Natural killer cell (primary cell): ENCODE measurements around the gene XRCC5. TPM values are rescaled to one million over a fixed set of nuclear protein-coding genes. Genes with fewer than 3 reads are reported as not detected.
"Not testable (repeated sequence)": the region's sequence is repeated elsewhere in the genome, so short reads cannot be mapped to it uniquely, and the experiment has no call there.

Experiments
- ATAC-seq, 3 donors: fragments of 150-1000 bp in 2 of 3; fragments of 200-7000 bp in 1 of 3; cut with Tn5 transposase; 1 replicate in 1 of 3; 2 replicates in 2 of 3; pipeline ENCODE4 v1.10.0; 2021; ENCODE audit warnings: mild to moderate bottlenecking in 2 of 3, moderate library complexity in 2 of 3
- DNase-seq, 2 donors: peaks; one replicate each; pipeline versions ENCODE4 v3.0.0 to v3.0.0-alpha.2; 2013 to 2021; ENCODE audit warnings: mixed read lengths in 1 of 2
- H3K27ac ChIP-seq: one replicate; pipeline ENCODE4 v1.5.1; 2013; ENCODE audit warnings: mild to moderate bottlenecking, low read length
- H3K27me3 ChIP-seq: one replicate; pipeline ENCODE4 v1.6.1; 2013; ENCODE audit warnings: low read length; ENCODE audit not compliant: control insufficient read depth, insufficient read depth
- H3K36me3 ChIP-seq: one replicate; pipeline ENCODE4 v1.6.1; 2013; ENCODE audit warnings: low read length; ENCODE audit not compliant: control insufficient read depth, insufficient read depth
- H3K4me1 ChIP-seq: one replicate; pipeline ENCODE4 v1.6.1; 2013; ENCODE audit warnings: low read length; ENCODE audit not compliant: control insufficient read depth, insufficient read depth
- H3K4me3 ChIP-seq: one replicate; pipeline ENCODE4 v1.5.1; 2013; ENCODE audit warnings: low read length
- H3K9me3 ChIP-seq: one replicate; pipeline ENCODE4 v1.6.1; 2013; ENCODE audit warnings: low read length; ENCODE audit not compliant: control insufficient read depth, insufficient read depth
- H3K27ac Mint-ChIP-seq, 2 donors: one replicate each; pipeline ENCODE4 v1.8.0; 2022; ENCODE audit warnings: mild to moderate bottlenecking in 2 of 2, mixed read lengths in 2 of 2, moderate library complexity in 1 of 2
- H3K27me3 Mint-ChIP-seq, 2 donors: one replicate each; pipeline ENCODE4 v1.8.0; 2022; ENCODE audit warnings: low read depth in 2 of 2, mixed read lengths in 2 of 2
- H3K36me3 Mint-ChIP-seq: one replicate; pipeline ENCODE4 v1.8.0; 2022; ENCODE audit warnings: mixed read lengths
- H3K4me1 Mint-ChIP-seq, 2 donors: one replicate each; pipeline ENCODE4 v1.8.0; 2022; ENCODE audit warnings: mixed read lengths in 2 of 2
- H3K4me3 Mint-ChIP-seq: one replicate; pipeline ENCODE4 v1.8.0; 2022; ENCODE audit warnings: mild to moderate bottlenecking, moderate library complexity, mixed read lengths
- H3K9me3 Mint-ChIP-seq, 2 donors: one replicate each; pipeline ENCODE4 v1.8.0; 2022; ENCODE audit warnings: mixed read lengths in 2 of 2
- whole genome bisulfite sequencing: methylation state at CpG from one replicate; pipeline ENCODE4 v1.1.7; 2013; ENCODE audit warnings: missing lambda C conversion rate; ENCODE audit not compliant: insufficient coverage; 5-methylcytosine and 5-hydroxymethylcytosine counted together
- intact Hi-C: fragments of 100-400 bp; cut with micrococcal nuclease; formaldehyde crosslinking; loops from one replicate; pipeline ENCODE4 v1.14.2; 2022
- total RNA-seq, 4 donors: library from RNA; stranded (reverse); fragments of 120-200 nt in 1 of 4; gene quantifications; one replicate each; pipeline versions ENCODE4 v1.2.3 to v1.2.4, GENCODE V29; 2013 to 2022
- TF ChIP-seq, protein P1 (sequence below): fragments of 200-600 bp; IDR thresholded peaks from one replicate; pipeline ENCODE4 v1.8.0; 2022; ENCODE audit warnings: antibody characterized with exemption

Gene XRCC5
- total RNA-seq, 3 donors from 2014 or later (not counting 1 experiment from before 2014, with no cell fraction given) = 188 to 220 (median 201) TPM

DNA sequence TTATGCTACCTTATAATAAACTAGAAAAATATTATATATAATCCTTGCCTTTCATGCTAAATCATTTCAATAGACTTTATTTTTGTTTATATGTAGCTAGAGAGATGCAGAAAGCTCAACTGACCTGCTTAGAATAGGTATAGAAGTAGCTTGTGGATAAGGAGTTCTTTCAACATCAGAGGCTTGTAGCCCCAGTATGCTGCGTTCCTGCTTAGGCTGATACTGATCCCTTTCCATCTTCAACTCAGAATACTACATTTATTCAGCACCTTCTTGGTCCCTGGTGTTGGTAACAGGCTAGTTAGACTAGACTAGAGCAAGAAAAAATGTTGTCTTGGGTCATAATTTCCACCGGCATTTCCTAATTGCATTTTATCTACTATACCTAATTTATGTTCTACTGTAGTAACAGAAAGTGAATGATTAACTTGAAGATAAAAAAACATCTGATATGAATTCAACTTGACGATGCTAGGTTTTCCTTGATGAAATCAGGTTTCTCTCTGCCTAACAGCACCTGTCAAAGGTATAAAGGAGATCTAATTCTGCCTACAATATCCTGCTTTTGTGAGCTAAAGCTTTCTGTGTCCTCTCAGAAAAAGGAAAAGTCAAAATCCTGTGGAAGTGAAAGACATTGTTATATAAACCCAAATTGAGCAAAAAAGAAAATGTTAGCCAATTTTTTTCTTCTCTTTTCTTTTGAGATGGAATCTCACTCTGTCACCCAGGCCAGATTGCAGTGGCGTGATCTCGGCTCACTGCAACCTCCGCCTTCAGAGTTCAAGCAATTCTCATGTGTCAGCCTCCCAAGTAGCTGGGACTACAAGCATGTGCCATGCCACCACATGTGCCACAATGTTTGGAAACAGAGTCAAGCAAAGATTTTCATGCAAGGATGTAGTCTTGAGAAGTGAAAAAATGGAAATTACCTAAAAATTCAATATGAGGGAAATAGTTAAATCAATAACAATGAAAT, 33.4 kb upstream of the XRCC5 start:
- Mint-ChIP-seq H3K27me3 (no peaks in the 10 kb centered on the region), H3K27ac (no peak overlapping the region), H3K4me3 (no peak overlapping the region), H3K4me1 (peaks cover 14 to 31% of the 10 kb centered on the region in 2 donors), H3K36me3 (no peaks in the 10 kb centered on the region), H3K9me3 (no peaks in the 10 kb centered on the region)
- no peaks in the 10 kb centered on the region for H3K27me3 ChIP-seq
- WGBS = 95% methylated on average over 4 of the region's 6 CpGs
- H3K27ac ChIP-seq = no peak overlapping the region
- H3K9me3 ChIP-seq = no peaks in the 10 kb centered on the region
- no peak overlapping the region for H3K4me3 ChIP-seq
- ATAC-seq (no peak), DNase-seq (no peak)
- peaks cover 2% of the 10 kb centered on the region for H3K4me1 ChIP-seq
- H3K36me3 ChIP-seq = peaks cover 15% of the 10 kb centered on the region
- intact Hi-C loops = no loop called here
- TF ChIP-seq, protein P1, sequence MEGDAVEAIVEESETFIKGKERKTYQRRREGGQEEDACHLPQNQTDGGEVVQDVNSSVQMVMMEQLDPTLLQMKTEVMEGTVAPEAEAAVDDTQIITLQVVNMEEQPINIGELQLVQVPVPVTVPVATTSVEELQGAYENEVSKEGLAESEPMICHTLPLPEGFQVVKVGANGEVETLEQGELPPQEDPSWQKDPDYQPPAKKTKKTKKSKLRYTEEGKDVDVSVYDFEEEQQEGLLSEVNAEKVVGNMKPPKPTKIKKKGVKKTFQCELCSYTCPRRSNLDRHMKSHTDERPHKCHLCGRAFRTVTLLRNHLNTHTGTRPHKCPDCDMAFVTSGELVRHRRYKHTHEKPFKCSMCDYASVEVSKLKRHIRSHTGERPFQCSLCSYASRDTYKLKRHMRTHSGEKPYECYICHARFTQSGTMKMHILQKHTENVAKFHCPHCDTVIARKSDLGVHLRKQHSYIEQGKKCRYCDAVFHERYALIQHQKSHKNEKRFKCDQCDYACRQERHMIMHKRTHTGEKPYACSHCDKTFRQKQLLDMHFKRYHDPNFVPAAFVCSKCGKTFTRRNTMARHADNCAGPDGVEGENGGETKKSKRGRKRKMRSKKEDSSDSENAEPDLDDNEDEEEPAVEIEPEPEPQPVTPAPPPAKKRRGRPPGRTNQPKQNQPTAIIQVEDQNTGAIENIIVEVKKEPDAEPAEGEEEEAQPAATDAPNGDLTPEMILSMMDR = no peak

DNA sequence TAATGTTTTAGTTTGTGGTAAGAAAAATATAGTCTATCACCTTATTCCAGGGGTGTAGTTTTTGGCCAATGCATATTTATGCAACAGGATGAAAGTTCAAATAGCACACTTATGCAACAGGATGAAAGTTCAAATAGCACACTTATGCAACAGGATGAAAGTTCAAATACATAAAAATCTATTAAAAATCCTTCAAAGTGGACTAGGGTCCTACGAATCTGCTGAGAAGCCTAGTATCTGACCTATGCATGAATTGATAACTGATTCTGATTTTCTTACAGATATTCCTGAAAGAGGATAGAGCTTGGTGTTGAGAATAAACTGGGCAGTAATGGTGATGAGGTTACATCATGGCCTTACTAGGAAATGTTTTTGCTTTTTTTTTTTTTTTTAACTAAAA, 30.4 kb upstream of the XRCC5 start:
- H3K27me3 Mint-ChIP-seq = no peaks in the 10 kb centered on the region
- Histone ChIP-seq H3K4me1 (peaks cover 22% of the 10 kb centered on the region), H3K27me3 (no peaks in the 10 kb centered on the region), H3K27ac (no peak overlapping the region), H3K4me3 (no peak overlapping the region), H3K9me3 (no peaks in the 10 kb centered on the region), H3K36me3 (peaks cover 8% of the 10 kb centered on the region)
- no peak for ATAC-seq
- H3K4me1 Mint-ChIP-seq = peaks cover 43 to 44% of the 10 kb centered on the region in 2 donors
- no peaks in the 10 kb centered on the region for H3K36me3 Mint-ChIP-seq
- 100% methylated on average over 1 of the region's 1 CpG for WGBS
- H3K27ac Mint-ChIP-seq = no peak overlapping the region
- intact Hi-C loops = no loop called here
- H3K4me3 Mint-ChIP-seq = no peak overlapping the region
- DNase-seq = no peak
- TF ChIP-seq, protein P1 = no peak
- no peaks in the 10 kb centered on the region for H3K9me3 Mint-ChIP-seq

DNA sequence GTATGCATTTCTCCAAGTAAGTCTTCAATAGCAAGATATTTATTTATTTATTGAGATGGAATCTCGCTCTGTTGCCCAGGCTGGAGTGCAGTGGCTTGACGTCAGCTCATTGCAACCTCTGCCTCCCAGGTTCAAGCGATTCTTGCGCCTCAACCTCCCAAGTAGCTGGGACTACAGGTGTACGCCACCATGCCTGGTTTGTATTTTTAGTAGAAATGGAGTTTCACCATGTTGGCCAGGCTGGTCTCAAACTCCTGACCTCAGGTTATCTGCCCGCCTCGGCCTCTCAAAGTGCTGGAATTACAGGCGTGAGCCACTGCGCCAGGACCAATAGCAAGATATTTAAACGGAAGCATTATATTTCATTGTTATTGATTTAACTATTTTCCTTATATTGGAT, 29.1 kb upstream of the XRCC5 start:
- WGBS = over 99% methylated on average over 9 of the region's 10 CpGs

DNA sequence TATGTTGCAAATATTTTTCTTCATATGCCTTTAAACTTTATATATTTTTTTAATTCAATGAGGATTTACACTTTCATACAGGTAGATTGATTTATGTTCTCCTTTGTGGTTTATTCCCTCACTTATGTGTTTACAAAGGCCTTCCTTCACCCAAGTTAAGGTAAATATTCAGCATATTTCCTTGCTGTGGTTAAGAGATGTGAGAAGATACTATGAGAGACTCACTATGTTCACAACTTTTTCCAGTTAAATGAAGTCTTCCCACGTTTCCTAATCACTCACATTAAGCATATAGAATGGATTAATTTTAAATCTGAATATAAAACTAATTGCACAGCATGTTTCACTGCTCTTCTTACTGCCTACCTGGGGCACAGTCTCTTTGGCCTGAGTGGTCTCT, 28.1 kb upstream of the XRCC5 start:
- intact Hi-C loops = no loop called here
- Mint-ChIP-seq H3K4me3 (peak overlapping the region; percentile 99), H3K4me1 (peaks cover 44% of the 10 kb centered on the region in 2 donors), H3K9me3 (no peaks in the 10 kb centered on the region), H3K27ac (peak overlapping the region; percentile 85 to 87), H3K36me3 (no peaks in the 10 kb centered on the region), H3K27me3 (no peaks in the 10 kb centered on the region)
- ATAC-seq (no peak), DNase-seq (no peak)
- no CpG with 5 or more reads among the region's 1 CpG for WGBS
- Histone ChIP-seq H3K4me3 (peak overlapping the region; percentile 75), H3K27me3 (no peaks in the 10 kb centered on the region), H3K27ac (peak overlapping the region; percentile 57), H3K4me1 (peaks cover 38% of the 10 kb centered on the region), H3K36me3 (no peaks in the 10 kb centered on the region), H3K9me3 (no peaks in the 10 kb centered on the region)
- TF ChIP-seq, protein P1 = no peak

More for the DNA sequence above, 29.1 kb upstream of the XRCC5 start:
- H3K9me3 ChIP-seq, H3K27me3 ChIP-seq, ATAC-seq, H3K36me3 Mint-ChIP-seq, H3K4me3 ChIP-seq, H3K27ac ChIP-seq, H3K27me3 Mint-ChIP-seq, H3K27ac Mint-ChIP-seq, H3K9me3 Mint-ChIP-seq, intact Hi-C loops, DNase-seq, H3K36me3 ChIP-seq: not testable (repeated sequence)
- peaks cover 33% of the 10 kb centered on the region for H3K4me1 ChIP-seq
- Mint-ChIP-seq H3K4me3 (peak overlapping the region; percentile 71), H3K4me1 (peaks cover 44% of the 10 kb centered on the region in 2 donors)
